Measurements from ENCODE around the gene ZC3H10. TPM values are rescaled to one million over a fixed set of nuclear protein-coding genes. Genes with fewer than 3 reads are reported as not detected.
A peak's percentile ranks its signal among the peaks of the same experiment; 100 is the strongest.

The ZC3H10 gene
- total and polyA plus RNA-seq, 2 donors (not counting 3 experiments of a cell fraction or from before 2014, with no cell fraction given) = 2.6 to 10.1 TPM

- ChIA-PET CTCF (interaction anchor here (1.4 to 1.8 kb wide), 3 partner anchors 8 to 38 kb away, joined by 4 to 5 read pairs (median 5); partner anchors contain the start of genes ESYT1 and SMARCC2), POLR2A (no interaction called here)
- H3K4me1 ChIP-seq (ENCODE audit: control insufficient read depth, extremely low read depth, insufficient read depth, low read length) = peaks cover 21% of the 10 kb centered on the region
- H3K27ac ChIP-seq (ENCODE audit: insufficient read depth, low read depth, low read length) = peak overlapping the region; percentile 51
- H3K79me2 ChIP-seq (ENCODE audit: control insufficient read depth, insufficient read depth, low read length) = peaks cover 4% of the 10 kb centered on the region
- TF ChIP-seq CTCF (IDR thresholded peaks at IDR 0.05; ENCODE audit: extremely low read depth in 1 of 2, insufficient read depth in 1 of 2, low read depth in 1 of 2, low read length in 2 of 2) (peak; percentile 26 to 27), GATA2 (IDR thresholded peaks at IDR 0.05; ENCODE audit: insufficient read depth, insufficient read length, low read depth, low read length) (no peak)
- H2AFZ ChIP-seq (ENCODE audit: low read depth, low read length) = peak overlapping the region; percentile 63
- DNase-seq (ENCODE audit: low read depth, low spot score) = no peak
- peak overlapping the region; percentile 76 for H3K9ac ChIP-seq (replicated peaks; ENCODE audit: extremely low read depth, insufficient read depth, low read length)
- peak overlapping the region; percentile 58 for H3K4me2 ChIP-seq (ENCODE audit: insufficient read depth, low read length)
- intact Hi-C loops (cut with micrococcal nuclease) (loop anchor here (1.0 kb wide), 1 partner anchor 23 kb away; the partner anchor contains the start of gene ESYT1), dilution Hi-C loops (cut with MboI; ENCODE audit: extremely low pct_ligation_motif_present, low sequenced_read_pairs) (no loop called here)
- H3K4me3 ChIP-seq (replicated peaks in 1 of 3; ENCODE audit: insufficient read depth in 1 of 3, low read depth in 1 of 3, low read length in 3 of 3) = peak overlapping the region; percentile 60 to 78 (median 71)
- no peak for FAIRE-seq
- H3K36me3 ChIP-seq (ENCODE audit: control insufficient read depth in 2 of 2, extremely low read depth in 1 of 2, insufficient read depth in 2 of 2, low read length in 2 of 2) = peaks cover 0 to 7% of the 10 kb centered on the region in 2 experiments
- TSS peak; percentile 79 for BruUV-seq (replicated peaks)
- H3K27me3 ChIP-seq (ENCODE audit: control insufficient read depth in 2 of 2, insufficient read depth in 2 of 2, low read length in 2 of 2) = no peaks in the 10 kb centered on the region
- H3K9me3 ChIP-seq (replicated peaks; ENCODE audit: control insufficient read depth, insufficient read depth, low read length) = no peaks in the 10 kb centered on the region
- H4K20me1 ChIP-seq (replicated peaks; ENCODE audit: control insufficient read depth, extremely low read depth, insufficient read depth, low read length) = no peaks in the 10 kb centered on the region
- no peaks in the 10 kb centered on the region for H3K9me1 ChIP-seq (replicated peaks; ENCODE audit: control insufficient read depth, extremely low read depth, insufficient read depth, low read length)
These were observed 33.6 kb downstream of the ZC3H10 start for GRCh38 chr12:56151672-56152131.

GRCh38 chr12:56152132-56152755, 34.2 kb downstream of the ZC3H10 start, which contains the start of gene MYL6B:
Gene MYL6B, plus strand, starts transcription at chr12:56152587. Its CDS starts 1,332 bp downstream, at chr12:56153919.
- intact Hi-C loops (cut with micrococcal nuclease) (loop anchor here (1.0 kb wide), 1 partner anchor 24 kb away; the partner anchor contains the start of gene ESYT1), dilution Hi-C loops (cut with MboI; ENCODE audit: extremely low pct_ligation_motif_present, low sequenced_read_pairs) (no loop called here)
- DNase-seq (ENCODE audit: low read depth, low spot score) = peak; percentile 91
- Histone ChIP-seq H3K27ac (ENCODE audit: insufficient read depth, low read depth, low read length) (peak within 1 kb of the TSS; percentile 51), H3K36me3 (ENCODE audit: control insufficient read depth in 2 of 2, extremely low read depth in 1 of 2, insufficient read depth in 2 of 2, low read length in 2 of 2) (peaks cover 0 to 7% of the 10 kb centered on the region in 2 experiments), H3K9me3 (replicated peaks; ENCODE audit: control insufficient read depth, insufficient read depth, low read length) (no peaks in the 10 kb centered on the region), H3K79me2 (ENCODE audit: control insufficient read depth, insufficient read depth, low read length) (peaks cover 4% of the 10 kb centered on the region), H3K4me2 (ENCODE audit: insufficient read depth, low read length) (peak within 1 kb of the TSS; percentile 71), H3K9ac (replicated peaks; ENCODE audit: extremely low read depth, insufficient read depth, low read length) (peak within 1 kb of the TSS; percentile 76), H3K9me1 (replicated peaks; ENCODE audit: control insufficient read depth, extremely low read depth, insufficient read depth, low read length) (no peaks in the 10 kb centered on the region), H2AFZ (ENCODE audit: low read depth, low read length) (peak within 1 kb of the TSS; percentile 63), H4K20me1 (replicated peaks; ENCODE audit: control insufficient read depth, extremely low read depth, insufficient read depth, low read length) (no peaks in the 10 kb centered on the region), H3K4me3 (replicated peaks in 1 of 3; ENCODE audit: insufficient read depth in 1 of 3, low read depth in 1 of 3, low read length in 3 of 3) (peak within 1 kb of the TSS; percentile 60 to 78 (median 71)), H3K27me3 (ENCODE audit: control insufficient read depth in 2 of 2, insufficient read depth in 2 of 2, low read length in 2 of 2) (no peaks in the 10 kb centered on the region), H3K4me1 (ENCODE audit: control insufficient read depth, extremely low read depth, insufficient read depth, low read length) (peaks cover 17% of the 10 kb centered on the region)
- CTCF ChIA-PET = interaction anchor here (1.4 to 1.8 kb wide), 3 partner anchors 9 to 37 kb away, joined by 4 to 5 read pairs (median 5); partner anchors contain the start of genes ESYT1 and SMARCC2
- FAIRE-seq = peak; percentile 98
- BruUV-seq (replicated peaks) = no TSS peak
- no peak for TF ChIP-seq CTCF (IDR thresholded peaks at IDR 0.05; ENCODE audit: extremely low read depth in 1 of 2, insufficient read depth in 1 of 2, low read depth in 1 of 2, low read length in 2 of 2)
- peak; percentile 50 for TF ChIP-seq POLR2A (IDR thresholded peaks at IDR 0.05; ENCODE audit: low read depth, low read length)
- TF ChIP-seq JUN (IDR thresholded peaks at IDR 0.05; ENCODE audit: borderline replicate concordance, insufficient read depth, insufficient read length, low read depth) = peak; percentile 35
- TF ChIP-seq MAX (IDR thresholded peaks at IDR 0.05; ENCODE audit: insufficient read depth, insufficient read length) = no peak
- no peak for TF ChIP-seq EZH2 (IDR thresholded peaks at IDR 0.05; ENCODE audit: borderline replicate concordance, low read depth, low read length, severe bottlenecking)
- no peak for TF ChIP-seq GATA2 (IDR thresholded peaks at IDR 0.05; ENCODE audit: insufficient read depth, insufficient read length, low read depth, low read length)
- TF ChIP-seq FOS (IDR thresholded peaks at IDR 0.05; ENCODE audit: borderline replicate concordance, insufficient read depth, low read length) = peak; percentile 88
- peak; percentile 79 for TF ChIP-seq MYC (IDR thresholded peaks at IDR 0.05; ENCODE audit: low read depth, low read length)
- TF ChIP-seq POLR2AphosphoS5 (IDR thresholded peaks at IDR 0.05; ENCODE audit: insufficient read depth, low read depth, low read length) = peak; percentile 56
- POLR2A ChIA-PET = no interaction called here

Data from endothelial cell of umbilical vein (primary cell).